HepG2 (cell line): ENCODE measurements around the gene SPRYD3. TPM values are rescaled to one million over a fixed set of nuclear protein-coding genes. Genes with fewer than 3 reads are reported as not detected.

Experiments used
- ATF7 ChIP-seq, 2 experiments: fragments of 450-650 bp in 1 of 2; sonication (generic) in 1 of 2; formaldehyde crosslinking in 1 of 2; IDR thresholded peaks; 2 replicates each; pipeline versions ENCODE4 v1.4.0 to v1.6.1; 2016 to 2020; ENCODE audit warnings: antibody characterized with exemption in 1 of 2, mild to moderate bottlenecking in 1 of 2, missing genetic modification reagents in 1 of 2
- CEBPB ChIP-seq: IDR thresholded peaks from 2 replicates; pipeline ENCODE4 v1.6.1; 2011; ENCODE audit warnings: low read depth, low read length, improper control_type of control experiment, borderline replicate concordance
- FOXJ3 ChIP-seq: sonication (generic); formaldehyde crosslinking; IDR thresholded peaks from 2 replicates; pipeline ENCODE4 v1.4.0; 2020; ENCODE audit warnings: missing genetic modification reagents, mild to moderate bottlenecking, borderline replicate concordance
- HMGA1 ChIP-seq: sonication (generic); formaldehyde crosslinking; conservative IDR thresholded peaks from 2 replicates; pipeline ENCODE4 v1.4.0; 2020; ENCODE audit warnings: missing genetic modification reagents
- ISX ChIP-seq: sonication (generic); formaldehyde crosslinking; conservative IDR thresholded peaks from 2 replicates; pipeline ENCODE4 v1.5.0; 2020; ENCODE audit warnings: missing genetic modification reagents
- KDM3A ChIP-seq: IDR thresholded peaks from 2 replicates; pipeline ENCODE4 v1.6.1; 2018; ENCODE audit warnings: low read depth, missing compliant biosample characterization
- MED13 ChIP-seq: sonication (generic); formaldehyde crosslinking; IDR thresholded peaks from 2 replicates; pipeline ENCODE4 v1.5.0; 2020; ENCODE audit warnings: missing genetic modification reagents
- MXI1 ChIP-seq: IDR thresholded peaks from 3 replicates; pipeline ENCODE4 v1.6.1; 2012; ENCODE audit warnings: low read depth, low read length, inconsistent platforms, borderline replicate concordance
- PHF20 ChIP-seq: sonication (generic); formaldehyde crosslinking; IDR thresholded peaks from 2 replicates; pipeline ENCODE4 v1.5.0; 2020; ENCODE audit warnings: mild to moderate bottlenecking, missing genetic modification reagents
- SRSF4 ChIP-seq: fragments of 200-400 bp; formaldehyde crosslinking; IDR thresholded peaks from one replicate; pipeline ENCODE4 v1.6.1; 2018; ENCODE audit warnings: mild to moderate bottlenecking, low read depth, low read length, moderate library complexity; ENCODE audit not compliant: poor library complexity, severe bottlenecking
- YEATS4 ChIP-seq: sonication (generic); formaldehyde crosslinking; IDR thresholded peaks from 2 replicates; pipeline ENCODE4 v1.4.0; 2020; ENCODE audit warnings: missing genetic modification reagents, borderline replicate concordance
- ZEB1 ChIP-seq: IDR thresholded peaks from 2 replicates; pipeline ENCODE4 v1.6.1; 2012; ENCODE audit warnings: mild to moderate bottlenecking, low read depth, inconsistent platforms; ENCODE audit not compliant: insufficient replicate concordance
- ZFP36 ChIP-seq: fragments of 150-350 bp; IDR thresholded peaks from 2 replicates; pipeline ENCODE4 v1.6.1; 2018; ENCODE audit warnings: borderline replicate concordance, low read length, low read depth; ENCODE audit not compliant: partially characterized antibody
- ZFP36L2 ChIP-seq: sonication (generic); formaldehyde crosslinking; IDR thresholded peaks from 2 replicates; pipeline ENCODE4 v1.4.0; 2020; ENCODE audit warnings: missing genetic modification reagents
- ZNF30 ChIP-seq: sonication (generic); formaldehyde crosslinking; IDR thresholded peaks from 2 replicates; pipeline ENCODE4 v1.5.0; 2020; ENCODE audit warnings: mild to moderate bottlenecking, missing genetic modification reagents
- ZNF432 ChIP-seq: sonication (generic); formaldehyde crosslinking; IDR thresholded peaks from 2 replicates; pipeline ENCODE4 v1.5.0; 2020; ENCODE audit warnings: missing genetic modification reagents, mild to moderate bottlenecking, borderline replicate concordance
- ZNF570 ChIP-seq: sonication (generic); formaldehyde crosslinking; IDR thresholded peaks from 2 replicates; pipeline ENCODE4 v1.4.0; 2020; ENCODE audit warnings: mild to moderate bottlenecking, missing genetic modification reagents, borderline replicate concordance
- ZNF572 ChIP-seq: sonication (generic); formaldehyde crosslinking; IDR thresholded peaks from 2 replicates; pipeline ENCODE4 v1.5.1; 2020; ENCODE audit warnings: mild to moderate bottlenecking, missing genetic modification reagents
- ZNF670 ChIP-seq: sonication (generic); formaldehyde crosslinking; IDR thresholded peaks from 2 replicates; pipeline ENCODE4 v1.8.0; 2022; ENCODE audit warnings: mild to moderate bottlenecking, missing genetic modification reagents, borderline replicate concordance
- polyA plus RNA-seq, 8 experiments: library from polyadenylated mRNA; depleted of rRNA in 3 of 8; stranded (reverse) in 7 of 8; unstranded in 1 of 8; fragments of >200 nt; fragmentation: Illumina TruSeq in 4 of 8; extraction: Trizol in 4 of 8; gene quantifications; 2 replicates each; pipeline versions ENCODE4 v1.2.1 to v1.2.3, GENCODE V29; 2011 to 2016; ENCODE audit warnings: low read depth in 4 of 8, missing spikeins in 1 of 8, mixed read lengths in 1 of 8; ENCODE audit not compliant: insufficient read depth in 1 of 8
- total RNA-seq, 5 experiments: library from RNA; depleted of rRNA; stranded (reverse); fragments of >200 nt; fragmentation: Illumina TruSeq; extraction: Trizol; gene quantifications; 2 replicates each; pipeline ENCODE4 v1.2.3, GENCODE V29; 2016; ENCODE audit warnings: low read depth in 1 of 5
- TF ChIP-seq, protein P1 (sequence below): sonication (generic); formaldehyde crosslinking; IDR thresholded peaks from 2 replicates; pipeline ENCODE4 v1.9.0; 2022; ENCODE audit warnings: missing genetic modification reagents, mild to moderate bottlenecking, borderline replicate concordance
- TF ChIP-seq, protein P2 (sequence below): sonication (generic); formaldehyde crosslinking; IDR thresholded peaks from 2 replicates; pipeline ENCODE4 v1.5.1; 2020; ENCODE audit warnings: missing genetic modification reagents, mild to moderate bottlenecking, borderline replicate concordance
- TF ChIP-seq, protein P3 (sequence below): sonication (generic); formaldehyde crosslinking; IDR thresholded peaks from 2 replicates; pipeline ENCODE4 v1.5.1; 2020; ENCODE audit warnings: missing genetic modification reagents, mild to moderate bottlenecking, borderline replicate concordance
- TF ChIP-seq, protein P4 (sequence below): sonication (generic); formaldehyde crosslinking; conservative IDR thresholded peaks from 2 replicates; pipeline ENCODE4 v1.4.0; 2020; ENCODE audit warnings: missing genetic modification reagents

SPRYD3 gene
- total and polyA plus RNA-seq, 2 of the 13 experiments (the other 11 are each of a cell fraction or from before 2014, with no cell fraction given), result 9.0 to 9.2 TPM

DNA sequence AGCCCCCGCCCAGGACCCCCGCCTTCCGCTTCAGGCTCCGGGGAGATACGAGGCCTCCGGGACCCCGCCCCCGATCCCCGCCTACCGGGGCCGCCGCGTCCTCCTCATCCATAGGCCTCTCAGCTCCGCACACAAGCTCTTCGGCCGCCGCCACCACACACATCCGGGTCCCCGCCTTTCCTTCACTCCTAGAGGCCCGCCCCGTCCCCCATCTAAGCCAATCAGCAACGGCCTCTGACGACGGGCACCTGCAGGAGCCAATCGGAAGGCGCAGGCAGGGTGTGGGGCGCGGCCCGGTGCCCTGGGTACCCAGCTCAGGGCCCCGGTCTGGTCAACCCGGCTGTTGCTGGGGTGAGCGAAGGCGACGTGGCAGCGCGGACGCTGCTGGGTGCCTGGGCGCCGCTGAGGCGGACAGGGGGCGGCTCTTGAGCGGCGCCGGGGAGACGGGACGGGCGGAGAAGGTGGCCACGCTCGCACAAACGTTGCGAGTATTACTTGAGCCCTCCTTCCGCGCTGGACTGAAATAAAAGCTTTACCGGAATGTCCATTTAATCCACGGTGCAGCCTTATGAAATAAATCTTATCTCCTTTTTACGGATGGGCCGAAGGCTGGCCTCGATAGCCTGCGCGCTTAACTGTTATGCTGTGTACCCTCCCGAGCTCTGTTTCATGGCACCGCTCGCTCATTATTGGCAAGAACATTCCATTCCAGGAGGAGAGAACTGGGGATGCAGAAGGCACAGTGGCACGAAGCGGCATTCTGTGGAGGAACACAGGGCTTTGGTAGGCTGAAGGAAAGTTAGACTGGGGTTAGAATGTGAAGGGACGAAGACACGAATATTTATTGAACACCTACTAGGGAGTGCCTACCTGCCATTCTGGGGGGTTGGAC lies at the start of gene SPRYD3 (continued):
- TF ChIP-seq ZFP36L2 (CRISPR knock-in tag) (no peak), MXI1 (peak; percentile 45; the same call in 1 of the 3 replicates), SRSF4 (no peak), ZFP36 (no peak), MED13 (CRISPR knock-in tag) (peak; percentile 79; the same call in 1 of the 2 replicates), ZNF572 (CRISPR knock-in tag) (no peak), CEBPB (no peak), ZNF570 (CRISPR knock-in tag) (no peak), KDM3A (CRISPR knock-in tag) (peak; percentile 63; the same call in 1 of the 2 replicates), ZNF670 (no peak), ZNF432 (no peak), PHF20 (CRISPR knock-in tag) (peak; percentile 71), ATF7 (IDR thresholded peaks at IDR 0.05) (no peak), ATF7 (CRISPR knock-in tag; IDR thresholded peaks at IDR 0.05) (no peak), ISX (CRISPR knock-in tag) (no peak), ZEB1 (no peak), YEATS4 (CRISPR knock-in tag) (peak; percentile 89), HMGA1 (no peak), ZNF30 (CRISPR knock-in tag) (no peak), FOXJ3 (CRISPR knock-in tag) (no peak)
- TF ChIP-seq, protein P1, sequence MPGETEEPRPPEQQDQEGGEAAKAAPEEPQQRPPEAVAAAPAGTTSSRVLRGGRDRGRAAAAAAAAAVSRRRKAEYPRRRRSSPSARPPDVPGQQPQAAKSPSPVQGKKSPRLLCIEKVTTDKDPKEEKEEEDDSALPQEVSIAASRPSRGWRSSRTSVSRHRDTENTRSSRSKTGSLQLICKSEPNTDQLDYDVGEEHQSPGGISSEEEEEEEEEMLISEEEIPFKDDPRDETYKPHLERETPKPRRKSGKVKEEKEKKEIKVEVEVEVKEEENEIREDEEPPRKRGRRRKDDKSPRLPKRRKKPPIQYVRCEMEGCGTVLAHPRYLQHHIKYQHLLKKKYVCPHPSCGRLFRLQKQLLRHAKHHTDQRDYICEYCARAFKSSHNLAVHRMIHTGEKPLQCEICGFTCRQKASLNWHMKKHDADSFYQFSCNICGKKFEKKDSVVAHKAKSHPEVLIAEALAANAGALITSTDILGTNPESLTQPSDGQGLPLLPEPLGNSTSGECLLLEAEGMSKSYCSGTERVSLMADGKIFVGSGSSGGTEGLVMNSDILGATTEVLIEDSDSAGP (CRISPR knock-in tag), result peak; percentile 82; the same call in 1 of the 2 replicates
- TF ChIP-seq, protein P2, sequence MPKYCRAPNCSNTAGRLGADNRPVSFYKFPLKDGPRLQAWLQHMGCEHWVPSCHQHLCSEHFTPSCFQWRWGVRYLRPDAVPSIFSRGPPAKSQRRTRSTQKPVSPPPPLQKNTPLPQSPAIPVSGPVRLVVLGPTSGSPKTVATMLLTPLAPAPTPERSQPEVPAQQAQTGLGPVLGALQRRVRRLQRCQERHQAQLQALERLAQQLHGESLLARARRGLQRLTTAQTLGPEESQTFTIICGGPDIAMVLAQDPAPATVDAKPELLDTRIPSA (CRISPR knock-in tag), result no peak
- TF ChIP-seq, protein P3, sequence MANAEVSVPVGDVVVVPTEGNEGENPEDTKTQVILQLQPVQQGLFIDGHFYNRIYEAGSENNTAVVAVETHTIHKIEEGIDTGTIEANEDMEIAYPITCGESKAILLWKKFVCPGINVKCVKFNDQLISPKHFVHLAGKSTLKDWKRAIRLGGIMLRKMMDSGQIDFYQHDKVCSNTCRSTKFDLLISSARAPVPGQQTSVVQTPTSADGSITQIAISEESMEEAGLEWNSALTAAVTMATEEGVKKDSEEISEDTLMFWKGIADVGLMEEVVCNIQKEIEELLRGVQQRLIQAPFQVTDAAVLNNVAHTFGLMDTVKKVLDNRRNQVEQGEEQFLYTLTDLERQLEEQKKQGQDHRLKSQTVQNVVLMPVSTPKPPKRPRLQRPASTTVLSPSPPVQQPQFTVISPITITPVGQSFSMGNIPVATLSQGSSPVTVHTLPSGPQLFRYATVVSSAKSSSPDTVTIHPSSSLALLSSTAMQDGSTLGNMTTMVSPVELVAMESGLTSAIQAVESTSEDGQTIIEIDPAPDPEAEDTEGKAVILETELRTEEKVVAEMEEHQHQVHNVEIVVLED (CRISPR knock-in tag), result peak; percentile 75; the same call in 1 of the 2 replicates
- TF ChIP-seq, protein P4, sequence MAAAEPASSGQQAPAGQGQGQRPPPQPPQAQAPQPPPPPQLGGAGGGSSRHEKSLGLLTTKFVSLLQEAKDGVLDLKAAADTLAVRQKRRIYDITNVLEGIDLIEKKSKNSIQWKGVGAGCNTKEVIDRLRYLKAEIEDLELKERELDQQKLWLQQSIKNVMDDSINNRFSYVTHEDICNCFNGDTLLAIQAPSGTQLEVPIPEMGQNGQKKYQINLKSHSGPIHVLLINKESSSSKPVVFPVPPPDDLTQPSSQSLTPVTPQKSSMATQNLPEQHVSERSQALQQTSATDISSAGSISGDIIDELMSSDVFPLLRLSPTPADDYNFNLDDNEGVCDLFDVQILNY (CRISPR knock-in tag), result no peak; the same call in 1 of the 2 replicates
